NCI-H1105 treated with DMSO at 0.1 percent for 48 hours (cell line): ENCODE measurements around the gene CNPY3.
A peak's percentile ranks its signal among the peaks of the same experiment; 100 is the strongest.

Experiments used
- DNase-seq: peaks from one replicate; lab custom pipeline; 2025; lab: John Stamatoyannopoulos, UW

CNPY3 gene

DNA sequence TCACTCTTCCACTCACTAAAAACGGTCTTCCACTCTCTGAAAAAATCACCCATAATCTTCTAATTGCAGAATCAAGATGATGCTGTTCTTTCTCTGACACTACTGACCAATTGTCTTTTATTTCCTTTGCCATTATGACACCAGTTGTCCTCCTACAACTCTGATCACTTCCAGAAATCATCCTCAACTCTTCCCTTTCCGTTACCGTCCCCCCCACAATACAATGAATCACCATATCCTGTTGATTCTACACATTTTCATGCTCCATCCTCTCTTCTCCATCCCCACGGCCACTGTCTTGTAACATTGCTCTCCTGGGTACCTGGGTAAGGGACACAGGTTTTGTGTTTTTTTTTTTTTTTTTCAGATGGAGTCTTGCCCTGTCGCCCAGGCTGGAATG is 52.6 kb downstream of the CNPY3 start:
- no peak for DNase-seq

DNA sequence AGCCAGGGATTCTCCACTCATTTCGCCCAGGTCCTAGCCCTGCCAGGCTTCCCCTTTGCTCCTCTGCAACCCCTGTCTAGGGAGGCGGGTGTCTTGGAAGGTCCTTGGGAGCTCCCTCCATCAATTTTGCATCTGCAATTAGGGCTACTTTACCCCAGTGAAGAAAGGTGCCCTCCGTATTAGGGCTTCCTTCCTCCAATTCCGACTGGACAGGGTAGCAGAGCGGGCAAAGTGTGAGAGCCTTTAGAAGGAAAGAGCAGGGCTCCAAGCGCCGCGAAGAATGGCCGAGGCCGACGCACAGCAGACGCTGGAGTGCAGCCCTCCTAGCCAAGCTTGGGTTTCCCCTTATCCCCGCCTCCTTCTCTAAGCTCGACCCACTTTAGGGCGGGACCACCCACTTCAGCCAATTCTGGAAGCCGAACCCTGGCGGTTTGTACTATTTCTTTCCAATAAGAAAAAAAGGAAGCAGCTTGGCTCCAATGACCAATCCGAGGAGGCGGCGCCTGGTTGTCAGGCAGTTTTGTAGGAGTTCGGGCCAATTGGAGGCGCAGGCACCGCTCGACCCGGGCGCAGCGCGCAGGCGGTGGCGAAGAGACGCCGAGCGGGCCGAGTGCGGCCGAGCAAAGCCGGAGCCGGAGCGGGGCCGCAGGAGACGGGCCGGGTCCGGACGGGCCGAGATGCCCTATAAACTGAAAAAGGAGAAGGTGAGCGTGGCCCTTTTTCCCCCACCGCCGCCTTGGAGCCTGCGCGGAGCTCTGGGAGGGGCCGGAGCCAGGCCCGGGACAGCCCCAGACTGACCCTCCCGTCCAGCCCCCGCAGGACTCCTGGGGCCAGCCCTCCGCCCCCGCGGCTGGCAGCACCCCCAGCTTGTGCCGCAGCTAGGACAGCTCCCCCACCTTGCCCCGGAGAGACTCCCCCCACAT is 55.0 kb downstream of the CNPY3 start, which contains the start of gene PPP2R5D:
TSS of gene PPP2R5D (plus strand) at position 570 of the 923 bp plus-strand sequence. CDS start at position 678, 108 bp downstream.
- peak; percentile 100 for DNase-seq

DNA sequence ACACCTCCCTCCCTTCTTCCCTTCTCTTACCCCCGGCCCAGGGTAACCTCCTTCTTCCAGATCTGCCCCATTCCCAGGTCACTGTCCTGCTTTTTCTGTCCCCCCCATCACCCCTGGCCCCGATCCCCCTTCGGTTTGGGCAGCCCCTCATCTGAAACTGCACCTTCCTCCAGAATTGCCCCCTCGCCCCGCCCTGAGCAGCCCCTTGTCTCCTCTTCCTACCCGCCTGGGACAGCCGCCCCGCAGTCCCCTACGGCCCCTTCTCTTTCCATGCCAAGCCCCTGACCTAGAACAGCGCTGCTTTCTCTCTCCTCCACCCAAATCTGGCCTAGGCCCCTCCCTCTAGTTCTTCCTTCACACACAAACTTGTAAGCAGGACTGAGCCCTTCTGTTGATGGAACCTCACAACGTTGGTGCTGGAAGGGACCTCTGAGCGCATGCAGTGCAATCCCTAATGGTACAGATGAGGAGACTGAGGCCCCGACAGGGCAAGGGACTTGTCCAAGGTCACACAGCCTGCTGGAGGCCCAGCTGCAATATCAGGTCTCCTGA is 55.7 kb downstream of the CNPY3 start:
- DNase-seq, result no peak

DNA sequence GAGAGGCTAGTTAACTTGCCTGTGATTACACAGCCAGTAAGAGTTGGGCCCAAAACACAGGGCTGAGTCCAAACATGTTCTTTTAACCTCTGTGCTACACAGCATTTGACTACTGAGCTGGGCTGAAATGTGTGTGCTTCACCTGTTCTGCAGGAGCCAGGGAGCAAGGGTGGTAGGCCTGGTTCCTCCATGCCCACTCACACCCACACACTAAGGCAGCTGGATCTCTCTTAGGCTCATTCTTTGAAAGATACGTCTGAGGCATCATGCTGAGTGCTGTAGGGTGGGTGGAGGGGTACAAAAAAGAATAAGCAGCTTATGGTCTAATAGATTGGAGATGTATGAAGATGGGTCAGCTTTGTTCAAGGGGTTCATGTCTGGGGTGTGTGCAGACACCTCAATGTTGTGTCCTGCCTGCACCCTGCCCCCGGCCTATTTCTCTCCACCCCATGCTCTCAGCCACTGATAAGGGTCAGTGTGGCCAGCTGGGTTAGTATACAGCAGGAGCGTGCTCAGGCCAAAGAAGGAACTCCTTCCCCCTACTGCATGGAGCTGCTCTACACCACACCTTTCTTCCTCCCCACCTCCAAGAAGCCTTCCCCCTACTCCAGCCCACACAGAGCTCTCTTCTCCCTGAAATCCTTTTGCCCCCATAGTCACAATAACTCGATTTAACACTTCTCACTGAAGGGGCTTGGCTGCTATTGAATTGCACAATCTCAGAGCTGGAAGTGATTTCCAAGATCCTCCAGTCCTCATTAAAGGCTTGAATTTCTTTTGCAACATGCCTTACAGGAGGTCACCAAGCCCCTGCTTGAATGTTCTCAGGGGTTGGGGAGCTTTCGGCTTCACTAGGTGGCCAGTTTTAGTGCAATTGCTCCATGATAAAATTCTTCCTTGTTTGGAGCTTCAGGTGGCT is 58.5 kb downstream of the CNPY3 start:
- no peak for DNase-seq

DNA sequence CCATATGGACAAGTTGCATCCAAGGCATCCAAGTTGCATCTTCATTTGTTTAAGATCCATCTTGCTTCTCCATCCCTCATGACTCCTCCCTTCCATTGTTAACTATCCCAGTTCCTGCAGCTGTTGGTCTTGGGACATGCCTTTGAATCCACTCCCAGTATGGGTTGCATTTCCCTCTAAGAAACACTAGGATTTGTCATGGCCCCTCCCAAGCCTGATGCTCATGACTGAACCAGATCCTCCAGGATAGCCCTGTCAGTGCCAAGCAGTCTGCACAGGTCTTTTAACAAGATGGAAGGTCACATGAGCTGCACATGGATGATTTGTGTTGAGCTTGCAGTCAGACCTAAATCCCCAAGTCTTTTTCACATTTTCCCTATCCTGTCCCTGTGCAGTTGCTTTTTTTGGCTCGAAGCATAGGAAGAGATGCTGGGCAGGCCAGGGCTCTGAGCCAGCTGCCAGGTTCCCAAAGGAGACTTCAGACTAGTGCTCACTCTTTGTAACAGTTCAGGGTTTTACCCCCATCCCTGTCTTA is 59.3 kb downstream of the CNPY3 start:
- no peak for DNase-seq
